ENCODE measurements around the gene CDRT4. TPM values are rescaled to one million over a fixed set of nuclear protein-coding genes. Genes with fewer than 3 reads are reported as not detected.

Gene CDRT4
- total and polyA plus RNA-seq, 10 of the 15 experiments (the other 5 are each of a cell fraction or from before 2014, with no cell fraction given) = 0.11 to 1.3 (median 0.51) TPM; not detected in 3

GRCh38 chr17:15501282-15501681 is 33.9 kb upstream of the CDRT4 start:
- H2AFZ ChIP-seq (ENCODE audit: control insufficient read depth, low read depth, low read length) = no peak overlapping the region
- no peak overlapping the region for H3K4me3 ChIP-seq
- ChIA-PET POLR2A (no interaction called here), CTCF (interaction anchor here (3.0 kb wide), 1 partner anchor 243 kb away, joined by 33 read pairs; no protein-coding TSS in a partner anchor), RAD21 (ENCODE audit: unreplicated experiment) (interaction anchor here (2.1 kb wide), 1 partner anchor 243 kb away, joined by 7 read pairs; no protein-coding TSS in a partner anchor), SMC1A (ENCODE audit: uncharacterized antibody, unreplicated experiment) (no interaction called here)
- FAIRE-seq (no peak), DNase-seq (ENCODE audit: low read depth, low spot score) (no peak), ATAC-seq (no peak)
- H3K27ac ChIP-seq (ENCODE audit: control insufficient read depth, insufficient read depth) = no peak overlapping the region
- in situ Hi-C loops (cut with MboI) (loop anchor here (5.0 kb wide), 1 partner anchor 244 kb away; no protein-coding TSS in a partner anchor), intact Hi-C loops (cut with micrococcal nuclease; ENCODE audit: unreplicated experiment) (no loop called here)
- H3K9ac ChIP-seq (ENCODE audit: control insufficient read depth, insufficient read depth, low read length) = no peak overlapping the region
- H3K36me3 ChIP-seq (ENCODE audit: control insufficient read depth in 2 of 2, insufficient read depth in 2 of 2, low read length in 1 of 2) = no peaks in the 10 kb centered on the region
- H3K4me1 ChIP-seq (ENCODE audit: control insufficient read depth, insufficient read depth, low read length) = peaks cover 3% of the 10 kb centered on the region
- no peaks in the 10 kb centered on the region for H4K20me1 ChIP-seq (ENCODE audit: control insufficient read depth, insufficient read depth)
- BruUV-seq (replicated peaks) = no TSS peak
- TF ChIP-seq MAX (IDR thresholded peaks at IDR 0.05; ENCODE audit: low read depth, low read length) = no peak
- no peak for TF ChIP-seq PAX8 (IDR thresholded peaks at IDR 0.05)
- TF ChIP-seq HSF1 (IDR thresholded peaks at IDR 0.05; ENCODE audit: low read depth, low read length) = no peak
- no peak for TF ChIP-seq FOS (IDR thresholded peaks at IDR 0.05; ENCODE audit: borderline replicate concordance, extremely low read depth, insufficient read length)
- no peak for TF ChIP-seq SRF (IDR thresholded peaks at IDR 0.05; ENCODE audit: low read depth in 2 of 2, low read length in 2 of 2)
- TF ChIP-seq CHD1 (IDR thresholded peaks at IDR 0.05; ENCODE audit: low read depth, low read length) = no peak
- no peak for TF ChIP-seq POLR2A (IDR thresholded peaks at IDR 0.05; ENCODE audit: low read depth, low read length)
- TF ChIP-seq ZSCAN29 (IDR thresholded peaks at IDR 0.05) = no peak
- no peak for TF ChIP-seq GATAD2B (conservative IDR thresholded peaks at IDR 0.05; ENCODE audit: low read depth)
- no peak for TF ChIP-seq IKZF1 (conservative IDR thresholded peaks at IDR 0.05)
- no peak for TF ChIP-seq ZBTB11 (CRISPR knock-in tag; IDR thresholded peaks at IDR 0.05)
- TF ChIP-seq HDGF (IDR thresholded peaks at IDR 0.05) = no peak
- TF ChIP-seq EP300 (IDR thresholded peaks at IDR 0.05; ENCODE audit: borderline replicate concordance in 1 of 2, control insufficient read depth in 1 of 2, low read depth in 2 of 2, low read length in 2 of 2) = no peak
- no peak for TF ChIP-seq SIN3A (IDR thresholded peaks at IDR 0.05; ENCODE audit: low read depth, low read length)
- TF ChIP-seq IRF4 (IDR thresholded peaks at IDR 0.05; ENCODE audit: low read depth, low read length) = no peak
- H3K4me2 ChIP-seq (ENCODE audit: control insufficient read depth, insufficient read depth) = no peak overlapping the region
- H3K27me3 ChIP-seq (replicated peaks in 1 of 2; ENCODE audit: control insufficient read depth in 2 of 2, insufficient read depth in 2 of 2, low read length in 1 of 2) = no peaks in the 10 kb centered on the region; a peak in 1 of 4 replicates
- WGBS (ENCODE audit: insufficient coverage, insufficient replicate concordance, low lambda C conversion rate, missing lambda C conversion rate) = 41% methylated on average over 3 of the region's 3 CpGs
- H3K9me3 ChIP-seq (replicated peaks; ENCODE audit: control insufficient read depth, insufficient read depth, low read length) = no peaks in the 10 kb centered on the region
- no peaks in the 10 kb centered on the region for H3K79me2 ChIP-seq (ENCODE audit: control insufficient read depth, insufficient read depth, low read length)
